PC-9 (cell line): ENCODE results near the gene KRTAP20-4. TPM values are rescaled to one million over a fixed set of nuclear protein-coding genes. Genes with fewer than 3 reads are reported as not detected.

Experiments
- BruUV-seq: library from RNA; stranded (reverse); fragments of 400-500 nt; replicated peaks from 2 replicates; lab custom pipeline; 2021; lab: Mats Ljungman, UMichigan
- CTCF ChIA-PET: fragments of 300-600 bp; sonication (Branson Sonifier 250); formaldehyde crosslinking; loops from one replicate; lab custom pipeline; 2022; ENCODE audit warnings: antibody characterized with exemption; lab: Charles Lee
- POLR2A ChIA-PET: fragments of 300-600 bp; sonication (Branson Sonifier 250); formaldehyde crosslinking; loops from one replicate; lab custom pipeline; 2022; ENCODE audit warnings: antibody characterized with exemption; ENCODE audit not compliant: unreplicated experiment; lab: Charles Lee
- DNase-seq, 2 experiments: peaks; one replicate each; pipeline versions ENCODE4 v3.0.0 to v3.0.0-alpha.2; 2015 to 2022; ENCODE audit warnings: mixed read lengths in 1 of 2
- H2AFZ ChIP-seq: fragments of 200-600 bp; sonication (generic); 2 replicates; pipeline ENCODE4 v1.8.1; 2017; ENCODE audit warnings: antibody characterized with exemption
- H3F3A ChIP-seq: fragments of 200-600 bp; sonication (generic); 2 replicates; pipeline ENCODE4 v1.8.1; 2017; ENCODE audit warnings: antibody characterized with exemption, mild to moderate bottlenecking, low read depth; ENCODE audit not compliant: insufficient read depth
- H3K27ac ChIP-seq: fragments of 200-600 bp; sonication (generic); 2 replicates; pipeline ENCODE4 v1.6.1; 2016; ENCODE audit warnings: mixed run types
- H3K27me3 ChIP-seq: fragments of 200-600 bp; sonication (generic); 2 replicates; pipeline ENCODE4 v1.6.1; 2016; ENCODE audit warnings: low read depth, mixed run types; ENCODE audit not compliant: insufficient read depth
- H3K36me3 ChIP-seq: fragments of 200-600 bp; sonication (generic); 2 replicates; pipeline ENCODE4 v1.6.1; 2016; ENCODE audit warnings: low read depth, mixed run types
- H3K4me1 ChIP-seq: fragments of 200-600 bp; sonication (generic); replicated peaks from 2 replicates; pipeline ENCODE4 v1.6.1; 2016; ENCODE audit warnings: mixed run types; ENCODE audit not compliant: insufficient read depth
- H3K4me2 ChIP-seq: fragments of 200-600 bp; sonication (generic); 2 replicates; pipeline ENCODE4 v1.6.1; 2017; ENCODE audit warnings: mixed run types
- H3K4me3 ChIP-seq: fragments of 200-600 bp; sonication (generic); 2 replicates; pipeline ENCODE4 v1.6.1; 2016; ENCODE audit warnings: mixed run types
- H3K79me2 ChIP-seq: fragments of 200-600 bp; sonication (generic); 2 replicates; pipeline ENCODE4 v1.6.1; 2017; ENCODE audit warnings: low read depth, mixed run types
- H3K9me2 ChIP-seq: fragments of 200-600 bp; sonication (generic); 2 replicates; pipeline ENCODE4 v1.8.1; 2017; ENCODE audit warnings: mild to moderate bottlenecking; ENCODE audit not compliant: insufficient read depth
- H3K9me3 ChIP-seq: fragments of 200-600 bp; sonication (generic); 2 replicates; pipeline ENCODE4 v1.8.1; 2016; ENCODE audit warnings: low read depth; ENCODE audit not compliant: insufficient read depth
- H4K20me1 ChIP-seq: fragments of 200-600 bp; sonication (generic); 2 replicates; pipeline ENCODE4 v1.8.1; 2017; ENCODE audit not compliant: insufficient read depth
- EZH2 ChIP-seq: fragments of 200-600 bp; sonication (generic); IDR thresholded peaks from 2 replicates; pipeline ENCODE4 v1.8.0; 2017; ENCODE audit warnings: antibody characterized with exemption, low read depth
- intact Hi-C: fragments of 100-400 bp; cut with micrococcal nuclease; formaldehyde crosslinking; loops from one replicate; pipeline ENCODE4 v1.10.0; 2022; ENCODE audit not compliant: unreplicated experiment
- total RNA-seq: library from RNA; stranded (reverse); gene quantifications from 2 replicates; pipeline ENCODE4 v1.2.3, GENCODE V29; 2021
- TF ChIP-seq, protein P1 (sequence below): fragments of 200-600 bp; sonication (generic); conservative IDR thresholded peaks from 2 replicates; pipeline ENCODE4 v1.6.1; 2017; ENCODE audit warnings: mixed run types, antibody characterized with exemption, mild to moderate bottlenecking, moderate library complexity

KRTAP20-4 gene
- total RNA-seq, 1 experiment from 2014 or later: not detected

- H3K36me3 ChIP-seq: no peaks in the 10 kb centered on the region
- H3K4me1 ChIP-seq: no peaks in the 10 kb centered on the region
- TF ChIP-seq EZH2: no peak
- TF ChIP-seq, protein P1, sequence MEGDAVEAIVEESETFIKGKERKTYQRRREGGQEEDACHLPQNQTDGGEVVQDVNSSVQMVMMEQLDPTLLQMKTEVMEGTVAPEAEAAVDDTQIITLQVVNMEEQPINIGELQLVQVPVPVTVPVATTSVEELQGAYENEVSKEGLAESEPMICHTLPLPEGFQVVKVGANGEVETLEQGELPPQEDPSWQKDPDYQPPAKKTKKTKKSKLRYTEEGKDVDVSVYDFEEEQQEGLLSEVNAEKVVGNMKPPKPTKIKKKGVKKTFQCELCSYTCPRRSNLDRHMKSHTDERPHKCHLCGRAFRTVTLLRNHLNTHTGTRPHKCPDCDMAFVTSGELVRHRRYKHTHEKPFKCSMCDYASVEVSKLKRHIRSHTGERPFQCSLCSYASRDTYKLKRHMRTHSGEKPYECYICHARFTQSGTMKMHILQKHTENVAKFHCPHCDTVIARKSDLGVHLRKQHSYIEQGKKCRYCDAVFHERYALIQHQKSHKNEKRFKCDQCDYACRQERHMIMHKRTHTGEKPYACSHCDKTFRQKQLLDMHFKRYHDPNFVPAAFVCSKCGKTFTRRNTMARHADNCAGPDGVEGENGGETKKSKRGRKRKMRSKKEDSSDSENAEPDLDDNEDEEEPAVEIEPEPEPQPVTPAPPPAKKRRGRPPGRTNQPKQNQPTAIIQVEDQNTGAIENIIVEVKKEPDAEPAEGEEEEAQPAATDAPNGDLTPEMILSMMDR: no peak
- DNase-seq: no peak
- no peaks in the 10 kb centered on the region for H4K20me1 ChIP-seq
- no peaks in the 10 kb centered on the region for H3K79me2 ChIP-seq
- H3K4me2 ChIP-seq: no peak overlapping the region
- ChIA-PET POLR2A (no interaction called here), CTCF (no interaction called here)
- no peak overlapping the region for H3K27ac ChIP-seq
- BruUV-seq: no TSS peak
- no peaks in the 10 kb centered on the region for H3K27me3 ChIP-seq
- H3F3A ChIP-seq: no peaks in the 10 kb centered on the region
- H3K9me2 ChIP-seq: no peaks in the 10 kb centered on the region
- no peak overlapping the region for H3K4me3 ChIP-seq
- no peaks in the 10 kb centered on the region for H3K9me3 ChIP-seq
- H2AFZ ChIP-seq: no peak overlapping the region
- intact Hi-C loops: no loop called here
Measured at GRCh38 chr21:30615199-30615598, 5.2 kb upstream of the KRTAP20-4 start.

DNA sequence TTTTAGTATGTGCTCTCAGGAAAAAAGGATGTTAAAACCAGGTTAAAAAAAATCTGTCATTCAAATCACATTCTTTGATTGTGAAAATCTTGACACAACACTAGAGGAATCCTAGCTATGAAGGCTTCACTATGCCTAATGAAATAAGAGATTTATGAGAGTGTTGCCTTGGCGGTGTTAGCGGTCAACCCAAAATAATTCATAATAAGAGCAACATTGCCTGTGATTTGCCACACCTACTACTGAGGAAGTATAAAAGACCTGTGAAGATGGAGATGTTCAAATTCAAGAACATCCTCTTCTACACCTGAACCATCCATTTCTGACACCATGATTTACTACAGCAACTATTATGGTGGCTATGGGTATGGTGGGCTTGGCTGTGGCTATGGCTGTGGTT, 4.3 kb upstream of the KRTAP20-4 start, which contains the start of gene KRTAP20-1:
KRTAP20-1 (plus strand) TSS at position 301 of the 400 bp plus-strand sequence; CDS start at position 331, 30 bp downstream.
- Histone ChIP-seq H3K79me2 (no peaks in the 10 kb centered on the region), H3K4me1 (no peaks in the 10 kb centered on the region), H3K4me2 (no peak within 1 kb of the TSS), H3K36me3 (no peaks in the 10 kb centered on the region), H3K27me3 (no peaks in the 10 kb centered on the region), H4K20me1 (no peaks in the 10 kb centered on the region), H3F3A (no peaks in the 10 kb centered on the region), H3K9me3 (no peaks in the 10 kb centered on the region), H3K9me2 (no peaks in the 10 kb centered on the region), H3K27ac (no peak within 1 kb of the TSS), H3K4me3 (no peak within 1 kb of the TSS), H2AFZ (no peak within 1 kb of the TSS)
- no peak for DNase-seq
- intact Hi-C loops: no loop called here
- no peak for TF ChIP-seq EZH2
- TF ChIP-seq, protein P1: no peak
- ChIA-PET POLR2A (no interaction called here), CTCF (no interaction called here)
- no TSS peak for BruUV-seq

GRCh38 chr21:30620080-30620479, 347 bp upstream of the KRTAP20-4 start:
- H3K9me2 ChIP-seq: no peaks in the 10 kb centered on the region
- no peak for DNase-seq
- POLR2A ChIA-PET: no interaction called here
- no peak overlapping the region for H3K4me2 ChIP-seq
- H3K27me3 ChIP-seq: no peaks in the 10 kb centered on the region
- H3K9me3 ChIP-seq: no peaks in the 10 kb centered on the region
- H3K79me2 ChIP-seq: no peaks in the 10 kb centered on the region
- no peaks in the 10 kb centered on the region for H3K36me3 ChIP-seq
- TF ChIP-seq, protein P1: no peak
- no peak for TF ChIP-seq EZH2
- H3F3A ChIP-seq: no peaks in the 10 kb centered on the region
- intact Hi-C loops: no loop called here
- 0 out of 2 replicates have a peak overlapping the region, but pooled peaks have one; percentile 52 for H2AFZ ChIP-seq
- no peak overlapping the region for H3K4me3 ChIP-seq
- H3K4me1 ChIP-seq: no peaks in the 10 kb centered on the region
- CTCF ChIA-PET: no interaction called here
- H4K20me1 ChIP-seq: no peaks in the 10 kb centered on the region
- no TSS peak for BruUV-seq
- no peak overlapping the region for H3K27ac ChIP-seq
